ENCODE data around the gene KDM6B.
"Not testable (repeated sequence)": the region's sequence is repeated elsewhere in the genome, so short reads cannot be mapped to it uniquely, and the experiment has no call there.

Gene KDM6B

GRCh38 chr17:7833795-7834541 is at the start of gene KDM6B:
Gene KDM6B, plus strand, starts transcription at chr17:7834217. Its CDS starts 11,338 bp downstream, at chr17:7845555.
- DNase-seq, result peak; percentile 68

GRCh38 chr17:7786866-7787265 is 47.2 kb upstream of the KDM6B start:
- DNase-seq, result no peak

- no peak for DNase-seq
These were observed 44.9 kb upstream of the KDM6B start for GRCh38 chr17:7789131-7789530.

- no peak for DNase-seq
These were observed 43.9 kb upstream of the KDM6B start for GRCh38 chr17:7790150-7790549.

- DNase-seq, result no peak
These were observed 41.4 kb upstream of the KDM6B start for GRCh38 chr17:7792611-7793010.

- DNase-seq, result no peak
These were observed 39.8 kb upstream of the KDM6B start for GRCh38 chr17:7794075-7794663.

- DNase-seq, result no peak
These were observed 36.0 kb upstream of the KDM6B start for GRCh38 chr17:7797976-7798375.

GRCh38 chr17:7798839-7799238 is 35.2 kb upstream of the KDM6B start:
- DNase-seq, result no peak

GRCh38 chr17:7803981-7804380 is 30.0 kb upstream of the KDM6B start:
- DNase-seq, result no peak

GRCh38 chr17:7806587-7806986 is 27.4 kb upstream of the KDM6B start:
- DNase-seq, result no peak

GRCh38 chr17:7807206-7807605 is 26.8 kb upstream of the KDM6B start:
- no peak for DNase-seq

GRCh38 chr17:7809086-7809790 is 24.8 kb upstream of the KDM6B start:
- no peak for DNase-seq

GRCh38 chr17:7809791-7810343 is 24.1 kb upstream of the KDM6B start:
- not testable (repeated sequence) for DNase-seq

- DNase-seq, result no peak
These were observed 22.8 kb upstream of the KDM6B start for GRCh38 chr17:7811251-7811650.

GRCh38 chr17:7814969-7815368 is 19.0 kb upstream of the KDM6B start:
- DNase-seq, result no peak

- no peak for DNase-seq
These were observed 16.9 kb upstream of the KDM6B start for GRCh38 chr17:7816926-7817642.

GRCh38 chr17:7817643-7817964 is 16.4 kb upstream of the KDM6B start:
- DNase-seq, result no peak

- no peak for DNase-seq
These were observed 16.0 kb upstream of the KDM6B start for GRCh38 chr17:7818026-7818425.

GRCh38 chr17:7818746-7819645 is 15.0 kb upstream of the KDM6B start:
- no peak for DNase-seq

GRCh38 chr17:7820231-7820630 is 13.8 kb upstream of the KDM6B start:
- no peak for DNase-seq

GRCh38 chr17:7822126-7822525 is 11.9 kb upstream of the KDM6B start:
- no peak for DNase-seq

- DNase-seq, result no peak
These were observed 10.4 kb upstream of the KDM6B start for GRCh38 chr17:7823581-7824001.

All from NCI-H1048 (cell line).